Upper lobe of left lung (tissue), 6 donors: ENCODE data around the gene PTGDS. TPM values are rescaled to one million over a fixed set of nuclear protein-coding genes. Genes with fewer than 3 reads are reported as not detected.

ENCODE experiments used
- ATAC-seq, 2 donors: fragments of 200-7000 bp; cut with Tn5 transposase; one replicate each; pipeline ENCODE4 v1.9.1; 2022; ENCODE audit warnings: mild to moderate bottlenecking in 2 of 2, moderate library complexity in 2 of 2; ENCODE audit not compliant: low FRiP score in 2 of 2
- DNase-seq, 2 donors: peaks; one replicate each; pipeline ENCODE4 v3.0.0-alpha.2; 2019 to 2020
- H3K27ac ChIP-seq, 4 donors: fragments of 200-600 bp; sonication (generic); one replicate each; pipeline ENCODE4 v1.5.1; 2016 to 2019
- H3K27me3 ChIP-seq, 4 donors: fragments of 200-600 bp; sonication (generic); one replicate each; pipeline ENCODE4 v1.5.1; 2017 to 2019
- H3K36me3 ChIP-seq, 4 donors: fragments of 200-600 bp; sonication (generic); one replicate each; pipeline ENCODE4 v1.5.1; 2016 to 2019
- H3K4me1 ChIP-seq, 4 donors: fragments of 200-600 bp; sonication (generic); one replicate each; pipeline ENCODE4 v1.5.1; 2018 to 2019
- H3K4me3 ChIP-seq, 4 donors: fragments of 200-600 bp; sonication (generic); one replicate each; pipeline ENCODE4 v1.5.1; 2017 to 2019; ENCODE audit warnings: mild to moderate bottlenecking in 2 of 4, moderate library complexity in 1 of 4
- H3K9me3 ChIP-seq, 4 donors: fragments of 200-600 bp; sonication (generic); one replicate each; pipeline ENCODE4 v1.5.1; 2018 to 2019
- CTCF ChIP-seq, 6 experiments: fragments of 450-650 bp in 4 of 6; fragments of 200-600 bp in 2 of 6; sonication (generic) in 2 of 6; IDR thresholded peaks; one replicate each; pipeline ENCODE4 v1.5.1; 2016 to 2019; ENCODE audit warnings: antibody characterized with exemption in 6 of 6
- EP300 ChIP-seq, 4 donors: sonication (generic); formaldehyde crosslinking; IDR thresholded peaks; one replicate each; pipeline ENCODE4 v1.5.1; 2017; ENCODE audit warnings: antibody characterized with exemption in 4 of 4, control low read depth in 2 of 4
- POLR2A ChIP-seq, 4 donors: fragments of 450-650 bp; IDR thresholded peaks; one replicate each; pipeline ENCODE4 v1.5.1; 2016 to 2017; ENCODE audit warnings: antibody characterized with exemption in 4 of 4, mild to moderate bottlenecking in 2 of 4
- POLR2AphosphoS5 ChIP-seq, 2 donors: sonication (generic); formaldehyde crosslinking; IDR thresholded peaks; one replicate each; pipeline ENCODE4 v1.5.1; 2017; ENCODE audit warnings: antibody characterized with exemption in 2 of 2
- WGBS, 2 donors: methylation state at CpG; one replicate each; pipeline ENCODE4 v1.1.5; 2017 to 2018; 5-methylcytosine and 5-hydroxymethylcytosine counted together
- total RNA-seq, 6 donors: library from RNA; depleted of rRNA in 4 of 6; stranded (reverse); fragments of >200 nt in 4 of 6; gene quantifications; one replicate each; pipeline versions ENCODE4 v1.1.0 to v1.2.1, GENCODE V29; 2016 to 2021
- donor health status: DM: no; HTN: no; CAD: no; lungs with moderate emphysema.
- donor health status: DM: no; HTN: yes; CAD: no; lungs with severe emphysema.

PTGDS gene
- total RNA-seq, 6 donors from 2014 or later: 31.7 to 395 (median 246) TPM

GRCh38 chr9:137021979-137022661 is 44.8 kb downstream of the PTGDS start:
- no peak overlapping the region for H3K27ac ChIP-seq
- H3K9me3 ChIP-seq: no peaks in the 10 kb centered on the region
- TF ChIP-seq CTCF (IDR thresholded peaks at IDR 0.05) (no peak), POLR2A (IDR thresholded peaks at IDR 0.05) (no peak), EP300 (IDR thresholded peaks at IDR 0.05) (no peak), POLR2AphosphoS5 (IDR thresholded peaks at IDR 0.05) (no peak)
- peaks cover under 1 to 12% (median 5%) of the 10 kb centered on the region in 4 donors for H3K4me1 ChIP-seq
- no peak overlapping the region for H3K4me3 ChIP-seq
- H3K36me3 ChIP-seq: peaks cover 0 to 18% (median 8%) of the 10 kb centered on the region in 4 donors
- ATAC-seq (peak; percentile 12 to 58), DNase-seq (peak; percentile 42 to 84)
- no peaks in the 10 kb centered on the region for H3K27me3 ChIP-seq
- WGBS, 2 donors: 77% methylated on average over 18 to 20 of the region's 30 CpGs

- peak in 1 of 2 donors; percentile 75 for DNase-seq
- no peak overlapping the region for H3K27ac ChIP-seq
- 85 to 96% methylated on average over 10 to 12 of the region's 23 CpGs for WGBS, 2 donors
- H3K27me3 ChIP-seq: no peaks in the 10 kb centered on the region
- peaks cover 6 to 17% (median 10%) of the 10 kb centered on the region in 4 donors for H3K4me1 ChIP-seq
- TF ChIP-seq POLR2AphosphoS5 (IDR thresholded peaks at IDR 0.05) (no peak), EP300 (IDR thresholded peaks at IDR 0.05) (no peak), POLR2A (IDR thresholded peaks at IDR 0.05) (no peak), CTCF (IDR thresholded peaks at IDR 0.05) (no peak)
- peaks cover 0 to 12% (median 5%) of the 10 kb centered on the region in 4 donors for H3K36me3 ChIP-seq
- no peak for ATAC-seq
- H3K9me3 ChIP-seq: no peaks in the 10 kb centered on the region
- no peak overlapping the region for H3K4me3 ChIP-seq
Measured at GRCh38 chr9:137022662-137023008, 45.3 kb downstream of the PTGDS start.

GRCh38 chr9:137023157-137023556 is 45.9 kb downstream of the PTGDS start:
- no peak for TF ChIP-seq POLR2A (IDR thresholded peaks at IDR 0.05)
- no peak for TF ChIP-seq CTCF (IDR thresholded peaks at IDR 0.05)
- TF ChIP-seq POLR2AphosphoS5 (IDR thresholded peaks at IDR 0.05): no peak
- no peak for TF ChIP-seq EP300 (IDR thresholded peaks at IDR 0.05)
- WGBS, 2 donors: 76 to 80% methylated on average over 6 to 7 of the region's 7 CpGs
- Histone ChIP-seq H3K4me3 (no peak overlapping the region), H3K27me3 (no peaks in the 10 kb centered on the region), H3K27ac (no peak overlapping the region), H3K4me1 (peaks cover 6 to 18% (median 10%) of the 10 kb centered on the region in 4 donors), H3K9me3 (no peaks in the 10 kb centered on the region), H3K36me3 (peaks cover 0 to 8% (median 2%) of the 10 kb centered on the region in 4 donors)
- ATAC-seq: no peak
- no peak for DNase-seq

- DNase-seq: peak in 1 of 2 donors; percentile 66
- no peak for ATAC-seq
- Histone ChIP-seq H3K4me3 (no peak overlapping the region), H3K4me1 (peaks cover 9 to 22% (median 14%) of the 10 kb centered on the region in 4 donors), H3K27ac (no peak overlapping the region), H3K27me3 (no peaks in the 10 kb centered on the region), H3K36me3 (peaks cover 0 to 8% (median 1%) of the 10 kb centered on the region in 4 donors), H3K9me3 (no peaks in the 10 kb centered on the region)
- TF ChIP-seq CTCF (IDR thresholded peaks at IDR 0.05): no peak
- no peak for TF ChIP-seq POLR2AphosphoS5 (IDR thresholded peaks at IDR 0.05)
- no peak for TF ChIP-seq EP300 (IDR thresholded peaks at IDR 0.05)
- TF ChIP-seq POLR2A (IDR thresholded peaks at IDR 0.05): no peak
- WGBS, 2 donors: 79 to 88% methylated on average over 6 to 14 of the region's 15 CpGs
Measured at GRCh38 chr9:137023583-137023991, 46.3 kb downstream of the PTGDS start.
